Posterior cingulate gyrus (tissue), 11 donors: Measurements from ENCODE around the gene TMEM17.

ENCODE experiments used
- DNase-seq, 10 donors: peaks; one replicate each; pipeline versions ENCODE4 v3.0.0 to v3.0.0-alpha.2; 2020 to 2021; ENCODE audit warnings: mixed read lengths in 3 of 10
- intact Hi-C: fragments of 100-400 bp; cut with DNase I; formaldehyde crosslinking; loops from one replicate; pipeline ENCODE4 v1.15.1; 2023

TMEM17 gene

DNA sequence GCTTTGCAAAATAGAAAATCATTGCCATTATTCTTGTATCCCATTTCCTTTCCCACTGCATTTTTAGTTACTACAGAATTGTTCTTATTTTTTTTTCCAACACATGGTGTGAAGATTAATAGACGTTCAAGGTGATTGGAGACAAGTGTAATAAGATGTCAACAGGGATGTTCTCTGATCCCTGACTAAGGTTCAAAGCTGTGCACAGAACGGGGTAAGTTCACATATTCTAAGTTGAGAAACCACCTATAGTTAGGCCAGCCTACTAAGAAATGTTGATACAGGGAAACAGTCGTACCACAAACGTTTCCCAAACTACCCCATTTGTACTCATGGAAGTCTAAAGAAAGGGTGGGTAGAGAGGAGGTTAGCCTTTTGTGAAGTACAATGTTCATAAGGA lies 6.4 kb upstream of the TMEM17 start:
- no peak for DNase-seq

DNA sequence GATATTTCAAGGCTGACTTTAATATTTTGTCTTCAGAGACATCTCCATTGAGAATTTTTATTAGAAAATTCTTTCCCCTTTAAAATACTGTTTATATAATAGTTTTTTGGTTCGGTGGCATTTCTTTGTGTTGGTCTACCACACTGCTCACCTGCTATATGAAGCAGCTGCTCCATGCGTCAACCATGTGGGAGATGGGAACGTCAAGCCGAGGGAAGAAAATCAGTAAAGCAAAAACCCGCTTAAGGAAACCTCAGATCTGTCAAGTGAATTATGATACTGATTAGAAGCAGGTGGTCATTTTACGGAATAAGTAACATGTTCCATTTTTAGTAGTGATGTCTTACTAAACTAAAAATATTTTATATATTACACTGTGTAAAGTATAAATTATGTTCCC lies 5.6 kb upstream of the TMEM17 start:
- intact Hi-C loops, result no loop called here
- no peak for DNase-seq

More for the DNA sequence above, 6.4 kb upstream of the TMEM17 start:
- intact Hi-C loops, result no loop called here

GRCh38 chr2:62506421-62506750 lies 391 bp upstream of the TMEM17 start:
- intact Hi-C loops, result loop anchor here (1.0 to 5.0 kb wide), 2 partner anchors 49 to 200 kb away; no protein-coding TSS in a partner anchor
- DNase-seq, result no peak

DNA sequence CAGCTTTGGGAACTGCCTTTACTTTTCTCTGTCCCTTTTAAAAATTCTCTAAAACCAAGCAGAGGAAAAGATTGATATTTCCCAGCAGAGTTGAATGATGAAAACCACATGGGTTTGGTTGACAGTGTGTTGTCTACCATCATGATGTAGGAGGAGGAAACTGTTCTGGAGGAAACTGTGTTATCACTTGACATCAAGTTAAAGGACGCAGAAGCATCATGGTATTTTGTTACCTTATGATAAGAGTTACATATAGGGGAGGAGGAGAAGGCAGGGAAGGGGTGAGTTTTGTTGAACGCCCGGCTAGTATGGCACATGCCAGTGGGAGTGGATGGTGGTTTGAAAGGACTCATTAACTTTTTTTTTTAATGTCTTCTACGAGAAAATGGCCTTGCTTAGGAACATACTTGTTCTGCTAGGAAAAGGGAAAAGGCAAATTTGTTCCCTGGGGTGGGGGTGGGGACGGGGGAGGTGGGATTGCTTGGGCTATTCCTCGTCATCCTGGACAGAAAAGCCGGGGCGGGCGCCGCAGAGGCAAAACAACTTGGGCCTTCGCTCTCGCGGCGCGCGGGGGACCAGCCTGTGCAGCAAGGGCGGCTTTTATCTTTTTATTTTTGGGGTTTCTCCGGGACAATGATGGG lies 766 bp downstream of the TMEM17 start:
- intact Hi-C loops, result loop anchor here (5.0 kb wide), 1 partner anchor 48 kb away; no protein-coding TSS in a partner anchor
- no peak for DNase-seq

- DNase-seq, result no peak
- intact Hi-C loops, result loop anchor here (5.0 kb wide), 1 partner anchor 47 kb away; no protein-coding TSS in a partner anchor
Observed at GRCh38 chr2:62504657-62505056, 1.3 kb downstream of the TMEM17 start.

GRCh38 chr2:62501794-62502500 lies 4.0 kb downstream of the TMEM17 start:
- intact Hi-C loops, result no loop called here

GRCh38 chr2:62501069-62501468 lies 4.9 kb downstream of the TMEM17 start:
- no peak for DNase-seq
- intact Hi-C loops, result no loop called here

More at GRCh38 chr2:62501794-62502500, 4.0 kb downstream of the TMEM17 start:
- no peak for DNase-seq

GRCh38 chr2:62499430-62500060 lies 6.5 kb downstream of the TMEM17 start:
- intact Hi-C loops, result no loop called here
- DNase-seq, result no peak

DNA sequence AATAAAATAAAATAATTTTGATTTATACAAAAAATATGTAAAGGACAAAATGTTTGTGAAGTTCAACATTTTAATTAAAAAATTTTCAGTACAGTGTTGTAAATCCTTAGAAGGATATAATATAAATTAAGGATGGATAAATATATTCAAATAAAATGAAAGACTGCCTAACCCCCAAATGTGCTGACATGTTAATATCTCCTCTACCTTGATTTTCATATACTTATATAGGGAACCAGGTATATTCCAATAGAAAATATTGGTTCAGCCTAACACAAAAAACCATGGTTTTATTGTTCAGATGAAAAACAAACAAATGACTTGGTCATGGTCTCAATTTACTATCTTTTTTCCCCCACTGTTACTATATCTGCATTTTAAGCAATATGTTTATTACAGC lies 7.3 kb downstream of the TMEM17 start:
- no peak for DNase-seq
- intact Hi-C loops, result no loop called here

DNA sequence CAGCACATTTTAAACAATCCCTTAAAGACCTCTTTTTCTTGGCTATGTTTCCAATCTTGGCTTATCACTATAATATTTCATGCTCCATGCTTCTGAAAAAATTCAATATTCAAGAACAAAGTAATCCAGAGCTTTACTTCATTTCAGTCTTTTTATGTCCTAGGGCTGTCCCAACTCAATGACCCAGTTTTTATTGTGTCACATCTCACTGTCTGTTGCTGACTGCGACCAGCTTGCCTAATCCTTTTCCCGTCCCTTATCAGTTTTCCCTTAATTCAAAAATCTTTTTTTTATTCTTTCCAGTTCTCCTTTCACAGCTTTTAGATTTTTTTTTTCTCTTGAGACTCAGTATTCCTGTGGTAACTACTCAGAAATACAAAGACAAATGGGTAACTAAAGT lies 10.2 kb downstream of the TMEM17 start:
- DNase-seq, result no peak
- intact Hi-C loops, result no loop called here

DNA sequence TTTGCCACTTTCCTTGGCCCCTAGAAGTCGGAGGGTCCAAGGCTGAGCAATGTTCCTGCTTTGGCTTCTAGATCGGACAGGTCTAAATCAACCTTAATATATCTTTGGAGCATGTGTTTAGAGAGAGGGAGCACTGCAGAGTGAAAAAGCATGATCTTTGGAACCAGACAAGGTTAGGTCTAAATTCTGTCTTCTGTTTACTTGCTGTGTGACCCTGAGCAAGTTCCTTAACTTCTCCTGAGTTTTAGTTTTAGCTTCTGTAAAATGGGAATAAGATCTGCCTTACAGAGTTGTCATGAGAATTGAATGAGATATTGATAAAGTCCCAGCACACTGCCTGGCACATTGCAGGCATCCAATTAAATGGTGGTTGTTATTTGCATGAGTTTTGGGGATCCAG lies 13.9 kb downstream of the TMEM17 start:
- no peak for DNase-seq
- intact Hi-C loops, result no loop called here

DNA sequence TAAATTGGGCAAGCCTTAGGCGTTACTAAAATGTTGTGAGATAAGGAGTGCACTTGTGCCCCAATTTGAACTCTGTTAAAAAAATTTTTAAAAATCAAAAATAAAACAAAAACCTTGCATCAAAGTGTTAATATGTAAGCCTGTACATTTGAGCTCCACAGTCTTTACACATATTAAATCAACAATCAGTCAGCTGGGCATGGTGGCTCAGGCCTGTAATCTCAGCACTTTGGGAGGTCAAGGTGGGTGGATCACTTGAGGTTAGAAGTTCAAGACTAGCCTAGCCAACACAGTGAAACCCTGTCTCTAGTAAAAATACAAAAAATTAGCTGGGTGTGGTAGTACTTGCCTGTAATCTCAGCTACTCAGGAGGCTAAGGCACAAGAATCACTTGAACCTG lies 16.3 kb downstream of the TMEM17 start:
- DNase-seq, result no peak
- intact Hi-C loops, result no loop called here

DNA sequence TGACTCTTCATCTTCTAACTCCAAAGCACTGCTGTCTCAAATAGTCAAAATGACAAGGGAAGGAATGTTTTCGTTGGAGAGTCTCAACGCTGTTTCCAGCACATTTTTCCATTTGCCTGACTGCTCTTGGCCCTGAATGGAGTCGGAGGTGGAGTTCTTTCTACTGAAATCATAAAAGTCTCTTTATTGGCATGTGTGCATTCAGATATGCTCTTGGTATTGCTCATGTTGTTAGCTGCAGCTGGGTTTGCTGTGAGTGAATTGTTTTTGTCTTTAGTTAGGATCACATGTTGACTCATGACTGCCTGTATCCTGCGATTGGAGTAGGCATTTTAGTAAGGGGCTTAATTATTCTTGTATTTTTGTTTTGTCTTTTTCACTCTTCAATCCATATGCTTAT lies 16.8 kb downstream of the TMEM17 start:
- intact Hi-C loops, result no loop called here
- DNase-seq, result no peak

DNA sequence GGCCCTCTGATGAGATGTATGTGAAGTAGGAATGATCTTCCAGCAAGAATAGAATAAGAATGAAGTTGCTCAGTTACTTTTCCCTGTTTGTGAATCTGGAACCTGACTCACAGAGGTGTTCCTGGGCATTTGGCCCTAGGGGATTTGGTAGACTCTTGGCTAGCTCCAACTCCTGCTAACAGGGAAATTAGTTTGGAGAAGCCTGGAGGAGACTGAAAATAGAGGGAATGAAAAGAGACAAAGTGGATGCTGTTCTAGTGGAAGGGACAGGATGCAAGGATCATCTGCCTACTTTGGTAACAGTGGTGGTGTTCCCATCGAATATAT lies 19.6 kb downstream of the TMEM17 start:
- DNase-seq, result no peak
- intact Hi-C loops, result no loop called here

DNA sequence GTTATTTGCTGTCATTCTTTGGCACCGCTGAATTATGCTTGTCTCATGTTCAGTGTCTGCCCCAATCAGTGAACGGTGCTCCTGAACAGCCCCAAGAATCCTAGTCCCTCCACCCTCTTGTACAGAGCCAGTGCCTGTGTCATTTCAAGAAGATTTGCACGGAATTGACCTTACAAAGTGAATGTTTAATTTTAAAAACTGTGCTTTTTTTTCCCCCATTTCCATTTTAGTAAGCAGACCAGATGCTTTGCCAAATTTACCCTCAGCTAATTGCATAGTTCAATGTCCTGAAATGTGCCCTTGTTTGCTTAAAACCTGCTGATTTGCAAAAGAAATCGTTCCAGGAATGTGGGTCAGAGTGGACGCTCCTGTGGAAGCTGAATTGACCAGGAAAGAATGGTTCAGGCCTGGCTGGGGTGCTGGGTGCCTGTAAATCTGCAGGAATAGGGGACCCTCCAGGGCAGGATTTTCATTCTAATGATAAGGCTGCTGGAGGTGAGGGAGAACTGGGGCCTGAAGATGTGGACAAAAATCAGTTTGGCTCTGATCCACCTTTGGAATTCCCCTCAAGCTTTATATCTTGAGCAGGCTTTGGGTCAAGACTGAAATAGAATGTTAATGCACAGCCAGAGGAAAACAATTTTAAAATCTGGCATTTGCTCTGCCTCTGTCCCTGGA lies 20.1 kb downstream of the TMEM17 start:
- DNase-seq, result no peak
- intact Hi-C loops, result no loop called here

DNA sequence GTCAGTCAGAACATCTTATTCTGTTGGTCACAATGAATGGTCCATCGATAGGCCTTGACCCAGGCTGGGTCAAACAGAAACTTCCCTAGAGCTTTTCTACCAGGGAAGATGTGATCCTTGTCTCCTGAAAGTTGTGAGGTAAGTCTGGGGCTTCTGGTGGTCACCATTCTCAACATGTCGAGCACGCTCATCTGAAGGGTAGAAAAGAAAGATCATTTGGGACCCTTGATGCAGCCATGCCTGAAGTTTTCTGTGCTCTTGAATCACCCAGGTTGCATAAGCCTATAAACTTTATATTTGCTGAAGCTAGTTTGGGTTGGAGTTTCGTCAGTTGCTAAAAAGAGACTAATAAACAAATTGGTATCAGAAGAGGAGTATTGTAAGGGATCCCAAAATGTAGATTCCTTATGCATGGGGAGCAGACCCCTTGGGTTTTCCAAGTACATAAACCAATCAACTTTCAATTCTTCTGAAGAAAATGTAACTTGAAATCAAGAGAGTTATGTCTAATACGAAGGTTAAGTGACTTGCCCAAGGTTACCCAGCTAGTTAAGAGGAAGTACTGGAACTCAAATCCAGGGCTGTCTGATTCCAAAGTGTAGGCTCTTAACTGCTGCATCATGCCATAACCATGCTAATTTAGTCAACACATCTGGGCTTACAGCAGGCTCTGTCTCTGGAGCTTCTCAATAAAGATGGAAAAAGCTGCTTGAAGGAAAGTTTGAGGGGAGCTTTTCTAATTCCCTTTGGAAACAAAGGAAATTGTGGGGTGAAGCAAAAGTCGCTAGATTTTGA lies 23.2 kb downstream of the TMEM17 start:
- intact Hi-C loops, result no loop called here
- no peak for DNase-seq

- DNase-seq, result no peak
- intact Hi-C loops, result no loop called here
Observed at GRCh38 chr2:62479917-62480316, 26.1 kb downstream of the TMEM17 start.

- no peak for DNase-seq
- intact Hi-C loops, result no loop called here
Observed at GRCh38 chr2:62478093-62478580, 27.9 kb downstream of the TMEM17 start.

GRCh38 chr2:62477573-62477972 lies 28.4 kb downstream of the TMEM17 start:
- intact Hi-C loops, result no loop called here
- DNase-seq, result no peak
